Activated CD8-positive, alpha-beta T cell treated with anti-CD3 and anti-CD28 coated beads, Interleukin-2, amount 10 ng/mL, durations not matched to agents 7 days and 5 days (primary cell): ENCODE data around the gene PAMR1. TPM values are rescaled to one million over a fixed set of nuclear protein-coding genes. Genes with fewer than 3 reads are reported as not detected.

Experiments used
- ATAC-seq: fragments of 150-1000 bp; cut with Tn5 transposase; one replicate; pipeline ENCODE4 v1.10.0; 2021; ENCODE audit warnings: moderate library complexity
- CTCF ChIA-PET: fragments of 350-600 bp; sonication (Branson Sonifier 250); formaldehyde crosslinking; loops from one replicate; lab custom pipeline; 2021; ENCODE audit warnings: antibody characterized with exemption; lab: Charles Lee
- POLR2A ChIA-PET: fragments of 350-600 bp; sonication (Branson Sonifier 250); formaldehyde crosslinking; loops from one replicate; lab custom pipeline; 2021; ENCODE audit warnings: antibody characterized with exemption; lab: Charles Lee
- DNase-seq: peaks from one replicate; pipeline ENCODE4 v3.0.0-alpha.2; 2020
- H3K27ac Mint-ChIP-seq: one replicate; pipeline ENCODE4 v1.8.0; 2021; ENCODE audit warnings: mild to moderate bottlenecking, mixed read lengths
- H3K27me3 Mint-ChIP-seq: one replicate; pipeline ENCODE4 v1.8.0; 2021; ENCODE audit warnings: low read depth, mixed read lengths
- H3K36me3 Mint-ChIP-seq: one replicate; pipeline ENCODE4 v1.8.0; 2021; ENCODE audit warnings: low read depth, mixed read lengths
- H3K4me1 Mint-ChIP-seq: one replicate; pipeline ENCODE4 v1.8.0; 2021; ENCODE audit warnings: low read depth, mixed read lengths
- H3K4me3 Mint-ChIP-seq: one replicate; pipeline ENCODE4 v1.8.0; 2021; ENCODE audit warnings: mild to moderate bottlenecking, mixed read lengths
- H3K9me3 Mint-ChIP-seq: one replicate; pipeline ENCODE4 v1.8.0; 2022; ENCODE audit warnings: mixed read lengths; ENCODE audit not compliant: insufficient read depth
- total RNA-seq, 2 experiments: library from RNA; stranded (reverse); gene quantifications; one replicate each; pipeline ENCODE4 v1.2.3, GENCODE V29; 2021

Gene PAMR1
- total RNA-seq, 2 experiments from 2014 or later: not detected

GRCh38 chr11:35389897-35390465, 135.4 kb downstream of the PAMR1 start:
- no peaks in the 10 kb centered on the region for H3K36me3 Mint-ChIP-seq
- DNase-seq (no peak), ATAC-seq (no peak)
- H3K4me1 Mint-ChIP-seq: peaks cover 15% of the 10 kb centered on the region
- ChIA-PET CTCF (interaction anchor here (1.1 to 8.6 kb wide), 4 partner anchors 9 to 802 kb away, joined by 3 to 150 read pairs (median 4); partner anchors contain the start of genes APIP and PDHX), POLR2A (interaction anchor here (0.9 kb wide), 1 partner anchor 246 kb away, joined by 3 read pairs; no protein-coding TSS in a partner anchor)
- H3K4me3 Mint-ChIP-seq: no peak overlapping the region
- peaks cover 4% of the 10 kb centered on the region for H3K27me3 Mint-ChIP-seq
- peaks cover under 1% of the 10 kb centered on the region for H3K9me3 Mint-ChIP-seq
- H3K27ac Mint-ChIP-seq: no peak overlapping the region

DNA sequence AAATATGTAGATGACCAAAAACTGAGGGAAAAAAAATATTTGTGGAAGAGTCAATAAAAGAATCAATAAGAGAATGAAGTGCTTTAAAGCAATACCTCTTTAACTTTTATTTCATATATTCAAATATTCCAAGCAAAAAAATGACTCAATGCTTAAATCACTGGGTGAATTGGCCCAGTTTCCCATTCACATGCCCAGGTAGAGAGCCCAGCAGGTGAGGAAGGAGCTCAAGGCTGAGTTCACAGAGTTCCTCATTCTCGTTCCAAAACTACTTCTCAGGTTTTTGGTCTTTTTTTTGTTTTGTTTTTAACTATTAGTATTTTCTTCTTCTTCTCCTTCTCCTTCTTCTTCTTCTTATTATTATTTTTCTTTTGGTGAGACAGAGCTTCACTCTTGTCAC, 136.3 kb downstream of the PAMR1 start:
- POLR2A ChIA-PET: interaction anchor here (0.6 to 0.9 kb wide), 2 partner anchors 245 to 1128 kb away, joined by 3 read pairs; no protein-coding TSS in a partner anchor
- ATAC-seq (no peak), DNase-seq (no peak)
- H3K36me3 Mint-ChIP-seq: no peaks in the 10 kb centered on the region
- H3K4me1 Mint-ChIP-seq: peaks cover 15% of the 10 kb centered on the region
- no peak overlapping the region for H3K27ac Mint-ChIP-seq
- H3K9me3 Mint-ChIP-seq: peaks cover 5% of the 10 kb centered on the region
- H3K27me3 Mint-ChIP-seq: peaks cover 4% of the 10 kb centered on the region
- CTCF ChIA-PET: interaction anchor here (1.1 to 8.6 kb wide), 5 partner anchors 8 to 802 kb away, joined by 4 to 150 read pairs (median 4); no protein-coding TSS in a partner anchor
- H3K4me3 Mint-ChIP-seq: no peak overlapping the region

DNA sequence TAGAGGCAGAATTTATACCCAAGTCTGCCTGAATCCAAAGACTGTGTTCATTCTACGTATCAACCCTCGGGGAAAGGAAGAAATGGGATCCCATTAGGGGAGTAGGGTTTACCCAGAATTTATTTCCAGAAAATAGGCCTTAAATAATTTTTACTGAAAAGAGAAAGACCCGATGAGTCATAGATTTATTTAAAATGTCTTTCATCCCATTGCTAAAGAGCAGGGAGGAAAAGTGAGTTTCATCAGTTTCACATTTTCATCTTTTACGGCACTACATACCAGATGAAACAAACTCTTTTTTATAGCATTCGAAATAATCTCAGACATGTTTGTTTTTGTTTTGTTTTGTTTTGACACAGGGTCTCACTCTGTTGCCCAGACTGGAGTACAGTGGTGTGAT, 137.4 kb downstream of the PAMR1 start:
- CTCF ChIA-PET: interaction anchor here (1.5 to 8.6 kb wide), 3 partner anchors 209 to 462 kb away, joined by 3 to 150 read pairs (median 4); no protein-coding TSS in a partner anchor
- DNase-seq (no peak), ATAC-seq (no peak)
- Mint-ChIP-seq H3K9me3 (peaks cover 5% of the 10 kb centered on the region), H3K4me3 (no peak overlapping the region), H3K36me3 (no peaks in the 10 kb centered on the region), H3K4me1 (peaks cover 15% of the 10 kb centered on the region), H3K27ac (no peak overlapping the region), H3K27me3 (peaks cover 4% of the 10 kb centered on the region)
- POLR2A ChIA-PET: no interaction called here

DNA sequence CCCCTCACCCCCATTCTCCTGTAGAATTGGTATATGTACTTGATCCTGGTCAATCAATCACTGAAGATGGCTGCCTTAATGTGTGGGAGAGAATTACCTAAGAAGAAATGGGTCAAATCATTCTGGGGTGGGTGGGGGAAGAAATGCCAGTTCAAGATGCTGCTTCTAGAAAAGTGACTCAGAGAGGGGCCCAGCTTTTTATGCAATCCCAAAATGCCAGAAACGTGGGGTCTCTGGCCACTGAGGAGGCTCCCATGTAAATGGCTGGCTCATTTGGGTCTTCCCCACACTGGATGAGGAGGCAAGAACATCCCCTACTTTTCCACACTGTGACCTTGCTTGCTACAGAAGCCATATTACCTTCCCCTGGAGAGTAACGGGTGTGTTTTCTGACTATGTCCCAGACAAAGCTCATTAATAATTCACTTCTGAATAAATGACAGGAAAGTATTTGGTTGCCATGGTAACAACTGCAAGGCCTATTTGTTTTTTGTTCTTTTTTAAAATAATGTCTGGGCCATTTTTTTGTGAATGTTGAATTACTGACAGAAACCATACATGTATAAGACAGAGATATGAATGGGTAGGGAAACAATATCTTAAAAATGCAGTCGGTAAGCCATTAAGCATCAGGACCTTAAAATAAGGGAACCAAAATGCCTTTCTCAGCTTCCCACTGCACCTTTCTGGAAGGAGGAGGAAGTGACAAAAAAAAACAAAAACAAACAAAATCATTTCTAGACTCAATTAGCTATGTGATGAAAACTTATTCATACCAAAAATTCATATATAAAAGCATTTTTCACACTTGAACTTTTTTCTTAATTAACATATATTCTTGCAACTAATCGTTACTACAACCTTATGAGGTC, 138.1 kb downstream of the PAMR1 start:
- ChIA-PET CTCF (interaction anchor here (1.5 to 8.6 kb wide), 2 partner anchors 242 to 461 kb away, joined by 3 to 150 read pairs; no protein-coding TSS in a partner anchor), POLR2A (no interaction called here)
- Mint-ChIP-seq H3K36me3 (no peaks in the 10 kb centered on the region), H3K9me3 (peaks cover 5% of the 10 kb centered on the region), H3K4me1 (peaks cover 15% of the 10 kb centered on the region), H3K4me3 (no peak overlapping the region), H3K27ac (no peak overlapping the region), H3K27me3 (peaks cover 7% of the 10 kb centered on the region)
- DNase-seq (no peak), ATAC-seq (no peak)

- Mint-ChIP-seq H3K9me3 (peaks cover 5% of the 10 kb centered on the region), H3K4me1 (no peaks in the 10 kb centered on the region), H3K27me3 (peaks cover 7% of the 10 kb centered on the region), H3K4me3 (no peak overlapping the region), H3K36me3 (no peaks in the 10 kb centered on the region), H3K27ac (no peak overlapping the region)
- ATAC-seq (no peak), DNase-seq (no peak)
- ChIA-PET CTCF (no interaction called here), POLR2A (no interaction called here)
Observed at GRCh38 chr11:35383953-35384352, 141.5 kb downstream of the PAMR1 start.

Other genes with a start within 250 kb of the PAMR1 start
- gene SLC1A2, start 106.1 kb downstream of the PAMR1 start, total RNA-seq: not detected
- under 1 TPM; 0.11 to 0.39 TPM for gene FJX1, start 92.8 kb upstream of the PAMR1 start, total RNA-seq
- gene TRIM44, start 137.2 kb upstream of the PAMR1 start, total RNA-seq: 10 to 100 TPM; 33.8 to 34.5 TPM